Endothelial cell of umbilical vein (primary cell): ENCODE measurements around the gene EFR3B.

Source experiments
- CTCF ChIP-seq, 2 donors: IDR thresholded peaks; 1 replicate in 1 of 2; 2 replicates in 1 of 2; pipeline ENCODE4 v1.5.1; 2011; ENCODE audit warnings: low read length in 2 of 2, mild to moderate bottlenecking in 2 of 2, moderate library complexity in 2 of 2, control low read depth in 1 of 2, inconsistent platforms in 1 of 2, low read depth in 1 of 2; ENCODE audit not compliant: insufficient read depth in 1 of 2; ENCODE audit errors: extremely low read depth in 1 of 2
- EZH2 ChIP-seq: IDR thresholded peaks from 2 replicates; pipeline ENCODE4 v1.6.1; 2012; ENCODE audit warnings: borderline replicate concordance, low read depth, mild to moderate bottlenecking, moderate library complexity, low read length, inconsistent platforms; ENCODE audit not compliant: severe bottlenecking
- FOS ChIP-seq: IDR thresholded peaks from 2 replicates; pipeline ENCODE4 v1.6.1; 2011; ENCODE audit warnings: mild to moderate bottlenecking, low read length, moderate library complexity, borderline replicate concordance; ENCODE audit not compliant: insufficient read depth
- GATA2 ChIP-seq: IDR thresholded peaks from 2 replicates; pipeline ENCODE4 v1.7.0; 2011; ENCODE audit warnings: low read depth, mild to moderate bottlenecking, moderate library complexity, mixed read lengths, low read length; ENCODE audit not compliant: insufficient read length, insufficient read depth
- JUN ChIP-seq: IDR thresholded peaks from 2 replicates; pipeline ENCODE4 v1.6.1; 2011; ENCODE audit warnings: borderline replicate concordance, low read depth; ENCODE audit not compliant: insufficient read length, insufficient read depth
- MYC ChIP-seq: IDR thresholded peaks from one replicate; pipeline ENCODE4 v1.6.1; 2011; ENCODE audit warnings: mild to moderate bottlenecking, low read depth, low read length
- POLR2A ChIP-seq: IDR thresholded peaks from 2 replicates; pipeline ENCODE4 v1.6.1; 2012; ENCODE audit warnings: low read depth, mild to moderate bottlenecking, control low read depth, low read length
- POLR2AphosphoS5 ChIP-seq: IDR thresholded peaks from 2 replicates; pipeline ENCODE4 v1.6.1; 2012; ENCODE audit warnings: low read depth, mild to moderate bottlenecking, control low read depth, low read length, moderate library complexity; ENCODE audit not compliant: insufficient read depth
- TF ChIP-seq, protein P1 (sequence below): IDR thresholded peaks from 2 replicates; pipeline ENCODE4 v1.6.1; 2011; ENCODE audit not compliant: insufficient read depth, insufficient read length

DNA sequence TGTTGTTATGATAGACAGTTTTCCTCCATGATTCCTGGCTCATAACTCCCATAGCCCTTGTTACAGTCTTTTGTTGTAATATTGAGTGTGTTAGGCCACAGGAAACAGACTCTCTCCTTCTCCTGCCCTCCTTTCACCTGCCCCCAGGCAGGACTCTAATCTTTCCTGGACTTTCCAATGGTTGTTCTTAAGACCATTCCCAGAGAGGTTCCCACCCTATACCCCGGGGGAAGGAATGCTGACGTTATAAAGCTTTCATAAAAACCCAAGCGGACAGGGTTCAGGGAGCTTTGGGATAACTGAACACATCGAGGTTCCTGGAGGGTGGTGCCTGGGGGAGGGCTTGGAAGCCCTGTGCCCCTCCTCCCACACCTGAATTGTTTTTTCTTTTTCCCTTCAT, 2.8 kb upstream of the EFR3B start:
- TF ChIP-seq CTCF (IDR thresholded peaks at IDR 0.05; ENCODE audit: extremely low read depth in 1 of 2, insufficient read depth in 1 of 2, low read depth in 1 of 2, low read length in 2 of 2) (no peak), POLR2A (no peak), GATA2 (no peak), POLR2AphosphoS5 (no peak), EZH2 (no peak), JUN (no peak), FOS (no peak), MYC (no peak)
- TF ChIP-seq, protein P1, sequence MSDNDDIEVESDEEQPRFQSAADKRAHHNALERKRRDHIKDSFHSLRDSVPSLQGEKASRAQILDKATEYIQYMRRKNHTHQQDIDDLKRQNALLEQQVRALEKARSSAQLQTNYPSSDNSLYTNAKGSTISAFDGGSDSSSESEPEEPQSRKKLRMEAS: no peak
